ENCODE results near the gene TJP2.

DNA sequence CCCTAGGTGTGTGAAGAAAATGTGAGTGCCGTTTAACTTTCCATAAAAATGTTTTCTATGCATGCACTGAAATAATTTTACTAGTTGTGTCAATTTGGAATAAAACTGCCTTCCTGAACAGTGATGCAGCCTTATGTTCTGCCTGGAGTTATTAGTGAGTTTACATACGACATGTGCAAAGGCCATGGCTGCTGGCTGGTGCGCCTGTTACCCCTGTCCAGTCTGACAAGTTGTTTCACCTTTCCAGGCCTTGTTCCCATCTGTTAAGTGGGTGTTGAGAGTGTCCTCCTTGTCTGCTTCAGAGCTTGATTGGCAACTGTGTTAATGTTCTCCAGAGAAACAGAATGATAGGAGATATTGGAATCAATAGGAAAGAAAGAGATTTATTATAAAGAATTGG is 60.6 kb downstream of the TJP2 start:
- TF ChIP-seq POLR2A (IDR thresholded peaks at IDR 0.05), result no peak
- TF ChIP-seq, protein P1, sequence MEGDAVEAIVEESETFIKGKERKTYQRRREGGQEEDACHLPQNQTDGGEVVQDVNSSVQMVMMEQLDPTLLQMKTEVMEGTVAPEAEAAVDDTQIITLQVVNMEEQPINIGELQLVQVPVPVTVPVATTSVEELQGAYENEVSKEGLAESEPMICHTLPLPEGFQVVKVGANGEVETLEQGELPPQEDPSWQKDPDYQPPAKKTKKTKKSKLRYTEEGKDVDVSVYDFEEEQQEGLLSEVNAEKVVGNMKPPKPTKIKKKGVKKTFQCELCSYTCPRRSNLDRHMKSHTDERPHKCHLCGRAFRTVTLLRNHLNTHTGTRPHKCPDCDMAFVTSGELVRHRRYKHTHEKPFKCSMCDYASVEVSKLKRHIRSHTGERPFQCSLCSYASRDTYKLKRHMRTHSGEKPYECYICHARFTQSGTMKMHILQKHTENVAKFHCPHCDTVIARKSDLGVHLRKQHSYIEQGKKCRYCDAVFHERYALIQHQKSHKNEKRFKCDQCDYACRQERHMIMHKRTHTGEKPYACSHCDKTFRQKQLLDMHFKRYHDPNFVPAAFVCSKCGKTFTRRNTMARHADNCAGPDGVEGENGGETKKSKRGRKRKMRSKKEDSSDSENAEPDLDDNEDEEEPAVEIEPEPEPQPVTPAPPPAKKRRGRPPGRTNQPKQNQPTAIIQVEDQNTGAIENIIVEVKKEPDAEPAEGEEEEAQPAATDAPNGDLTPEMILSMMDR (IDR thresholded peaks at IDR 0.05), result no peak
